ENCODE measurements around the gene IFFO2. TPM values are rescaled to one million over a fixed set of nuclear protein-coding genes. Genes with fewer than 3 reads are reported as not detected.

The IFFO2 gene
- total and polyA plus RNA-seq, 2 experiments from 2014 or later: 0.71 to 7.5 TPM

- TF ChIP-seq EZH2phosphoT487 (IDR thresholded peaks at IDR 0.05; ENCODE audit: unreplicated experiment) (no peak), NANOG (IDR thresholded peaks at IDR 0.05; ENCODE audit: borderline replicate concordance) (no peak), ZNF114 (CRISPR knock-in tag; IDR thresholded peaks at IDR 0.05) (no peak), JUNB (IDR thresholded peaks at IDR 0.05; ENCODE audit: unreplicated experiment) (no peak), REST (IDR thresholded peaks at IDR 0.05; ENCODE audit: unreplicated experiment) (no peak), EZH2 (IDR thresholded peaks at IDR 0.05; ENCODE audit: low read depth, unreplicated experiment) (no peak), STAT1 (IDR thresholded peaks at IDR 0.05; ENCODE audit: unreplicated experiment) (no peak)
Measured at GRCh38 chr1:18879791-18880309, 76.6 kb downstream of the IFFO2 start (continued).

GRCh38 chr1:18879215-18879790 is 77.2 kb downstream of the IFFO2 start:
- Histone ChIP-seq H3F3A (replicated peaks; ENCODE audit: low read depth) (no peaks in the 10 kb centered on the region), H3K4me1 (ENCODE audit: insufficient read depth) (peaks cover 5% of the 10 kb centered on the region; the same call in 1 of the 2 replicates), H3K4me3 (no peak overlapping the region), H3K27ac (ENCODE audit: low read depth) (no peak overlapping the region), H3K36me3 (ENCODE audit: insufficient read depth) (no peaks in the 10 kb centered on the region), H3K27me3 (ENCODE audit: insufficient read depth) (no peaks in the 10 kb centered on the region), H4K20me1 (replicated peaks; ENCODE audit: insufficient read depth) (no peaks in the 10 kb centered on the region), H3K79me2 (replicated peaks; ENCODE audit: insufficient read depth) (no peaks in the 10 kb centered on the region), H3K4me2 (no peak overlapping the region), H2AFZ (no peak overlapping the region), H3K9me2 (ENCODE audit: insufficient read depth) (no peaks in the 10 kb centered on the region)
- no peak overlapping the region for H3K4me3 Mint-ChIP-seq
- H3K27me3 Mint-ChIP-seq (ENCODE audit: insufficient read depth, low read depth, poor library complexity): peaks cover 3% of the 10 kb centered on the region
- no peak for DNase-seq (ENCODE audit: low spot score)
- TF ChIP-seq CREB1 (CRISPR knock-in tag; IDR thresholded peaks at IDR 0.05; ENCODE audit: low read depth) (no peak), STAT1 (IDR thresholded peaks at IDR 0.05; ENCODE audit: unreplicated experiment) (no peak), ETS1 (IDR thresholded peaks at IDR 0.05) (no peak), EZH2phosphoT487 (IDR thresholded peaks at IDR 0.05; ENCODE audit: unreplicated experiment) (no peak), ZNF114 (CRISPR knock-in tag; IDR thresholded peaks at IDR 0.05) (no peak), POLR2AphosphoS5 (IDR thresholded peaks at IDR 0.05; ENCODE audit: low read depth) (no peak), ZNF462 (CRISPR knock-in tag; IDR thresholded peaks at IDR 0.05) (no peak)
- ATAC-seq: no peak
- H3K9me3 Mint-ChIP-seq: no peaks in the 10 kb centered on the region
- H3K36me3 Mint-ChIP-seq (ENCODE audit: low read depth): peaks cover 6% of the 10 kb centered on the region; the same call in 2 of the 3 replicates
- H3K4me1 Mint-ChIP-seq: no peaks in the 10 kb centered on the region
- no peak overlapping the region for H3K27ac Mint-ChIP-seq
